HG02798 (cell line): ENCODE measurements around the gene GNAQ.

Source experiments
- ATAC-seq: cut with Tn5 transposase; IDR thresholded peaks from one replicate; pipeline ENCODE4 v1.9.1; 2021; ENCODE audit warnings: mild to moderate bottlenecking; ENCODE audit not compliant: unreplicated experiment, poor library complexity

The GNAQ gene

DNA sequence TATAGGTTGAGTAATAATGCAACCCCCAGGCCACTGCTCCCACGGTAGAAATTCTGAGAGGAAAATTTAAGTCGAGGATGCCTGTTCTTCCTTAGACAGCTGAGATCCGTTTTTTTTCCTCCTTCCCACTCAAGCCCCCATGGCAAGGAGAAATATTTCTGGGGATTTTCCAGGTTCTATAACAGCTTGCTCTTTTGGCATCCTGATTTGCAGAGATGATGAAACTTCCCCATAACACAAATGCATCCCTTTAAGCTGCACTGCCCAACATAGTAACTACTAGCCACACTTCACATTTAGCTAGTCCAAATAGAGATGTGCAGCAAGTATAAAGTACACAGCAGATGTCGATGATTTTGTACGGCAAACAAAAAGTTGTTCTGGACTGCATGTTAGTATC is 351.0 kb downstream of the GNAQ start:
- ATAC-seq, result no peak

DNA sequence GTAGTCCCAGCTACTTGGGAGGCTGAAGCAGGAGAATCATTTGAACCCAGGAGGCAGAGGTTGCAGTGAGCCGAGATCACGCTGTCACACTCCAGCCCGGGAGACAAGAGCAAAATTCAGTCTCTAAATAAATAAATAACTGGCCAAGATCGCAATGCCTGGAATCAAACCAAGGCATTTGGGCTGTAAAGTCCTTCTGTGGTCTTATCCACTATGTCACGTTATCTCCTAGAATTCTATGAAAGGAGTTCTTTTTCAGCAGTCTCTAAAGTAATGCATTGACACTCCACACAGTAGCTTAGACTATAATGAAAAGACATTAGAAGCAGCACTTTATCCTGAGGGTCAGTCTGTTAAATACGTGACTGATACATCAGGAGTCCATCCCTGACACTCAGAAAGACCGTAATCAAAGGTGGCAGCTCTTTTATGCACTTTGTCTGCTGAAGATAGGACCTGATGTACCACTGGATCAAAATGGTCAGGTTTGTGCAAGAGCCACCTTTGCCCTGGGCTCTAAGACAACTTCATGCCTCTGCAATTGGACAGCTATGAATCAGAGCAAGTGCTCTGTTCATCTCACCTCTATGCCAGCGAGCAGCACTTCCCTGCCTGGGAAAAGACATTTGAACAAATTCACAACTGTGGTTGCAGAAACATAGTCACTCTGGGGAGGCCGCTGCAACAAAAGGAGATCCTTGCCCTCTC is 351.8 kb downstream of the GNAQ start:
- no peak for ATAC-seq

DNA sequence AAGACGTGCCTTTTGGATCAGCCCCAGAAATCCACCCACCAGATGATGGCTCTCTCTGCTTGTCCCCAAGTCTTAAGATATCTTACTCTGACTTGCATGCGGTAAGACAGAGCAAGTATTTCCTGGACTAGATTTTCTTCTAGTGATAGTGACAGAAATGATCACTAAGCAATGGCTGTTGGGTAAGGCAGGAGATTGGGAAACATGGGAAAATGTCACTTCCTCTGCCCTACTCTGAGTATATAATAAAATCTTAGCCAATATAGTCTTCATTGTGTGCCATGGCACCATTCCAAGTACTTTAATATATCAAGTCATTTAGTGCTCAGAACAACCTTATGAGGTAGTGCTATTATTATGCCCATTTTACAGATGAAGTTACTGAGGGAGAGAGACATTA is 352.5 kb downstream of the GNAQ start:
- ATAC-seq, result no peak

DNA sequence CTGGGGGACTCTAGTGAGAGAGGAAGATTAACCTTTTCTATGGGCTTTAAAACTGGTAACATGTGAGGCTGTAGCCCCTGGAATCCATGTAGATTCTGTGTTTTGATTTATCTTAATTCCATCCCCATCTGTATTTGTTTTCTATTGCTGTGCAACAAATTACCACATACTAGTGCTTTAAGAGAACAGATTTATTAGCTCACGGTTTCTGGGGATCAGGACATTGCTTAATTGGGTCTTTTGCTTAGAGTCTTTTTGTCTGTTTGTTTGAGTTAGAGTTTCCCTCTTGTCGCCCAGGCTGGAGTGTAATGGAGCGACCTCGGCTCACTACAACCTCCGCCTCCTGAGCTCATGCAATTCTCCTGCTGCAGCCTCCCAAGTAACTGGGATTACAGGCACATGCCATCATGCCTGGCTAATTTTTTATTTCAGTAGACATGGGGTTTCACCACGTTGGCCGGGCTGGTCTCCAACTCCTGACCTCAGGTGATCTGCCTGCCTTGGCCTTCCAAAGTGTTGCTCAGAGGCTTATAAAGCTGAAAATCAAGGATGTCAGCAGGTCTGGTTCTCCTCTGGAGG is 353.6 kb downstream of the GNAQ start:
- ATAC-seq, result no peak

DNA sequence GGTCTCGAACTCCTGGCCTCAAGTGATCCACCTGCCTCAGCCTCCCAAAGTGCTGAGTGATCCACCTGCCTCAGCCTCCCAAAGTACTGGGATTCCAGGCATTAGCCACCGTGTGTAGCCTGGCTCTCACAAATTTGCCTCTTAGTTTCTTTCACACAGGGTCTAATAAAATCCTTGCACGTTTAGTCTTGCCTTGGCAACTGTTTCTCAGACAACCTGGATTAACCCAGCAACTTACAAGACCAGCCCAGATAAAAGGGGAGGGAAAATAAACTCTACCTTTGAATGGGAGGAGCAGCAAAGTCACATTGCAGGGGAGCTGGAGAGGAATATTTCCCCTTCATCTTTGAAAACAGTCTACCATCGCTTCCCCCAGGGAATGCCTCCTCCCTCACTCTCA is 354.2 kb downstream of the GNAQ start:
- ATAC-seq, result no peak

DNA sequence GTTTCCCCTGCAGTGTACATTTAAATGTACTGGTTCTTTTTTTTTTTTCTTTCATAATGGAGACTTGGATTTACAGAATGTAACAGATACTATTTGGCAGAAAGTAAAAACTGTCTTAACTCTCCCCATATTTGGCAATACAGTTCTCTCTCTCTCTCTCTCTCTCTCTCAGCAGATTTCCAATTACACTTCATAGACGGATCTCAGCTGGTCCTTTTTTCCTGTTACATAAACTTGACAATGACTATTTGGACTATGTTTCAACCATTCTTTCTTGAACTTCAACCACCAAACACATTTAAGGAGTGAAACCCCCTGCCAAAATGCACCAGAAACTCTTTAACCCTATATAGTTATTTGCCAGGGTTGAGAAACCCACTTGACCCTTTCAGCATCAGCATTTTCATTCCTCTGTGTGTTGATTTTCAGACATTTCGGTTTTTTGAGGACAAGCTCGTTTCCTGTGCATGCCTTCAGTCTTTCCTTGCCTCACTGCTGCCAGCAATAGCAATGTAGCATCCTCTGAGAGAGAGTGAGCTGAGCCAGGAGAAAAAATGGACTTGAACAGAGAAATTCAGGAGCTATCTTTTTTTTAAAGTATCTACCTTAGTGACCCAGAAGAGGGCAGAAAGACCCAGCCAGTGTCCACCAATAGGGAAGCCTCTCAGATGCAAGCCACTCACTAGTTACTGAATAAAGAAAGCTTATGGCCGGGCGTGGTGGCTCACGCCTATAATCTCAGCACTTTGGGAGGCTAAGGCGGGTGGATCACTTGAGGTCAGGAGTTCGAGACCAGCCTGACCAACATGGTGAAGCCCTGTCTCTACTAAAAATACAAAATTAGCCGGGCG is 357.4 kb downstream of the GNAQ start:
- no peak for ATAC-seq

DNA sequence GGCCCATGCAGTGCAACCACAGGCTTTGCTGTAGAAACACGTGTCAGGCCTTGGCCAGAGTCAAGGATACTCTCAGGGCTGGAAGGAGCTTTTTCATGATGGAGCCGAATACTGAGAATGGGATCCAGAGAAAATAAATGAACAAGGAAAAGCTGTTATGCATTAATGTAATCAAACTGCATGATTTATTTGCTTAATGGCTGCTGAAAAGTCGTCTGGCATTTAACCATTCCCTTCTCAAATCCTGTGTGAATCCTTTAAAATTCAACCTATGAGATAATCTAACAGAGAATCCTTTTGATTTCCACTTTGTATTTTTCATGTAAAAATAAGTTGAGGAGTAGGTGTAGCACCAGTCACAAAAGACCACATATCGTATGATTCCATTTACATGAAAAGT is 359.4 kb downstream of the GNAQ start:
- ATAC-seq, result no peak

DNA sequence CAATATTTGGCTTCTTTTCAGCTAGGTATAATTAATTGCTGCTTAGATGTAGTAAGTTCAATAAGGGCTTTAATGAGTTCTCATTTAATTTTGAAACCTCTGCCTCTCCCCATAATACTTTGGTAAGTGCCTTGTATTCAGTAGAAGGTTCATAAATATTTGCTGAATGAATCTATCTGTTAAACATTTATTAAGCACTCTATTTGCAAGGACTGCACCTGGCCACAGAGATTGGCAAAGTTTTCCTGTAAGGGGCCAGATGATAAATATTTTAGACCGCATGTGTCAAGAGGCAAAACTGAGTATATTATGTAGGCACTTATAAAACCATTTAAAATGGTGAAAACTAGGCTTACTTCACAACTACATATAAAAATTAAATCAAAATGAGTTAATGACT is 364.5 kb downstream of the GNAQ start:
- no peak for ATAC-seq
